GM04504 (cell line): ENCODE results near the gene FLII.
A peak's percentile ranks its signal among the peaks of the same experiment; 100 is the strongest.
"Not testable (repeated sequence)": the region's sequence is repeated elsewhere in the genome, so short reads cannot be mapped to it uniquely, and the experiment has no call there.

Experiments
- DNase-seq: peaks from one replicate; pipeline ENCODE4 v3.0.0-alpha.2; 2012; ENCODE audit warnings: low read depth

FLII gene

GRCh38 chr17:18224053-18224386 lies 34.5 kb downstream of the FLII start:
- no peak for DNase-seq

GRCh38 chr17:18218756-18219415 lies 39.7 kb downstream of the FLII start:
- peak; percentile 25 for DNase-seq

- peak; percentile 22 for DNase-seq
Measured at GRCh38 chr17:18217412-18218015, 41.0 kb downstream of the FLII start.

GRCh38 chr17:18216906-18217305 lies 41.6 kb downstream of the FLII start:
- not testable (repeated sequence) for DNase-seq

GRCh38 chr17:18213666-18214270 lies 44.8 kb downstream of the FLII start:
- no peak for DNase-seq

- DNase-seq = no peak
Measured at GRCh38 chr17:18208092-18208491, 50.4 kb downstream of the FLII start.

GRCh38 chr17:18206962-18207361 lies 51.6 kb downstream of the FLII start:
- no peak for DNase-seq

GRCh38 chr17:18205861-18206260 lies 52.7 kb downstream of the FLII start:
- DNase-seq = no peak

GRCh38 chr17:18203308-18203707 lies 55.2 kb downstream of the FLII start:
- DNase-seq = no peak

GRCh38 chr17:18201108-18201507 lies 57.4 kb downstream of the FLII start:
- no peak for DNase-seq

GRCh38 chr17:18198530-18198929 lies 60.0 kb downstream of the FLII start:
- no peak for DNase-seq

GRCh38 chr17:18197535-18198194 lies 60.9 kb downstream of the FLII start:
- DNase-seq = no peak

GRCh38 chr17:18195246-18195645 lies 63.3 kb downstream of the FLII start:
- DNase-seq = no peak
